Measurements from ENCODE around the gene PFDN2. TPM values are rescaled to one million over a fixed set of nuclear protein-coding genes. Genes with fewer than 3 reads are reported as not detected.
A peak's percentile ranks its signal among the peaks of the same experiment; 100 is the strongest.

Gene PFDN2
- total and polyA plus RNA-seq, 2 experiments from 2014 or later: 45.6 to 352 TPM

- H3K36me3 Mint-ChIP-seq (ENCODE audit: low read depth): peaks cover 45% of the 10 kb centered on the region
- no peak overlapping the region for H3K27ac Mint-ChIP-seq
- no peak overlapping the region; the same call in 2 of the 3 replicates for H3K4me3 Mint-ChIP-seq
These were observed 43.8 kb upstream of the PFDN2 start for GRCh38 chr1:161161652-161162051.

GRCh38 chr1:161160671-161161145 is 42.9 kb upstream of the PFDN2 start:
- Mint-ChIP-seq H3K9me3 (no peaks in the 10 kb centered on the region), H3K36me3 (ENCODE audit: low read depth) (peaks cover 45% of the 10 kb centered on the region), H3K4me1 (peaks cover 29% of the 10 kb centered on the region), H3K27ac (no peak overlapping the region), H3K4me3 (peak overlapping the region; percentile 84), H3K27me3 (ENCODE audit: insufficient read depth, low read depth, poor library complexity) (peaks cover 19% of the 10 kb centered on the region)
- no peak for DNase-seq (ENCODE audit: low spot score)
- Histone ChIP-seq H3K4me1 (ENCODE audit: insufficient read depth) (peaks cover 16% of the 10 kb centered on the region; the same call in 1 of the 2 replicates), H3K79me2 (replicated peaks; ENCODE audit: insufficient read depth) (peaks cover 5% of the 10 kb centered on the region; the same call in 1 of the 2 replicates), H3K36me3 (ENCODE audit: insufficient read depth) (no peaks in the 10 kb centered on the region; the same call in none of the 2 replicates), H3K9me2 (ENCODE audit: insufficient read depth) (no peaks in the 10 kb centered on the region), H3K27ac (ENCODE audit: low read depth) (no peak overlapping the region), H3K27me3 (ENCODE audit: insufficient read depth) (no peaks in the 10 kb centered on the region), H3K4me3 (peak overlapping the region; percentile 85; the same call in 1 of the 2 replicates), H4K20me1 (replicated peaks; ENCODE audit: insufficient read depth) (no peaks in the 10 kb centered on the region), H3K4me2 (no peak overlapping the region), H2AFZ (no peak overlapping the region), H3F3A (replicated peaks; ENCODE audit: low read depth) (peaks cover 36% of the 10 kb centered on the region)
- ATAC-seq: no peak
- no peak for TF ChIP-seq JUNB (IDR thresholded peaks at IDR 0.05; ENCODE audit: unreplicated experiment)
- TF ChIP-seq CTCF (conservative IDR thresholded peaks at IDR 0.05; ENCODE audit: low read depth in 2 of 2): no peak
- TF ChIP-seq EZH2phosphoT487 (IDR thresholded peaks at IDR 0.05; ENCODE audit: unreplicated experiment): no peak
- TF ChIP-seq CREB1 (CRISPR knock-in tag; IDR thresholded peaks at IDR 0.05; ENCODE audit: low read depth): no peak
- TF ChIP-seq ZNF114 (CRISPR knock-in tag; IDR thresholded peaks at IDR 0.05): no peak
- TF ChIP-seq EZH2 (IDR thresholded peaks at IDR 0.05; ENCODE audit: low read depth, unreplicated experiment): no peak

More at GRCh38 chr1:161161652-161162051, 43.8 kb upstream of the PFDN2 start:
- Histone ChIP-seq H4K20me1 (replicated peaks; ENCODE audit: insufficient read depth) (no peaks in the 10 kb centered on the region), H3K27ac (ENCODE audit: low read depth) (no peak overlapping the region), H3K4me3 (no peak overlapping the region), H2AFZ (no peak overlapping the region), H3K9me2 (ENCODE audit: insufficient read depth) (no peaks in the 10 kb centered on the region), H3K4me1 (ENCODE audit: insufficient read depth) (peaks cover 16% of the 10 kb centered on the region; the same call in 1 of the 2 replicates), H3K79me2 (replicated peaks; ENCODE audit: insufficient read depth) (peaks cover 5% of the 10 kb centered on the region; the same call in 1 of the 2 replicates), H3K27me3 (ENCODE audit: insufficient read depth) (no peaks in the 10 kb centered on the region), H3F3A (replicated peaks; ENCODE audit: low read depth) (peaks cover 38% of the 10 kb centered on the region), H3K4me2 (no peak overlapping the region), H3K36me3 (ENCODE audit: insufficient read depth) (no peaks in the 10 kb centered on the region; the same call in none of the 2 replicates)
- DNase-seq (ENCODE audit: low spot score) (no peak), ATAC-seq (no peak)
- TF ChIP-seq EZH2 (IDR thresholded peaks at IDR 0.05; ENCODE audit: low read depth, unreplicated experiment): no peak
- TF ChIP-seq ETS1 (IDR thresholded peaks at IDR 0.05): no peak
- TF ChIP-seq STAT1 (IDR thresholded peaks at IDR 0.05; ENCODE audit: unreplicated experiment): no peak
- TF ChIP-seq CTCF (conservative IDR thresholded peaks at IDR 0.05; ENCODE audit: low read depth in 2 of 2): no peak
- TF ChIP-seq ZNF114 (CRISPR knock-in tag; IDR thresholded peaks at IDR 0.05): no peak
- no peak for TF ChIP-seq JUNB (IDR thresholded peaks at IDR 0.05; ENCODE audit: unreplicated experiment)
- TF ChIP-seq NANOG (IDR thresholded peaks at IDR 0.05; ENCODE audit: borderline replicate concordance): no peak
- TF ChIP-seq ZNF331 (CRISPR knock-in tag; IDR thresholded peaks at IDR 0.05; ENCODE audit: low read depth): no peak
- TF ChIP-seq POLR2AphosphoS5 (IDR thresholded peaks at IDR 0.05; ENCODE audit: low read depth): no peak
- Mint-ChIP-seq H3K9me3 (no peaks in the 10 kb centered on the region), H3K27me3 (ENCODE audit: insufficient read depth, low read depth, poor library complexity) (peaks cover 20% of the 10 kb centered on the region), H3K4me1 (peaks cover 29% of the 10 kb centered on the region)
